ENCODE measurements around the gene TM9SF3.
A peak's percentile ranks its signal among the peaks of the same experiment; 100 is the strongest.

Gene TM9SF3

DNA sequence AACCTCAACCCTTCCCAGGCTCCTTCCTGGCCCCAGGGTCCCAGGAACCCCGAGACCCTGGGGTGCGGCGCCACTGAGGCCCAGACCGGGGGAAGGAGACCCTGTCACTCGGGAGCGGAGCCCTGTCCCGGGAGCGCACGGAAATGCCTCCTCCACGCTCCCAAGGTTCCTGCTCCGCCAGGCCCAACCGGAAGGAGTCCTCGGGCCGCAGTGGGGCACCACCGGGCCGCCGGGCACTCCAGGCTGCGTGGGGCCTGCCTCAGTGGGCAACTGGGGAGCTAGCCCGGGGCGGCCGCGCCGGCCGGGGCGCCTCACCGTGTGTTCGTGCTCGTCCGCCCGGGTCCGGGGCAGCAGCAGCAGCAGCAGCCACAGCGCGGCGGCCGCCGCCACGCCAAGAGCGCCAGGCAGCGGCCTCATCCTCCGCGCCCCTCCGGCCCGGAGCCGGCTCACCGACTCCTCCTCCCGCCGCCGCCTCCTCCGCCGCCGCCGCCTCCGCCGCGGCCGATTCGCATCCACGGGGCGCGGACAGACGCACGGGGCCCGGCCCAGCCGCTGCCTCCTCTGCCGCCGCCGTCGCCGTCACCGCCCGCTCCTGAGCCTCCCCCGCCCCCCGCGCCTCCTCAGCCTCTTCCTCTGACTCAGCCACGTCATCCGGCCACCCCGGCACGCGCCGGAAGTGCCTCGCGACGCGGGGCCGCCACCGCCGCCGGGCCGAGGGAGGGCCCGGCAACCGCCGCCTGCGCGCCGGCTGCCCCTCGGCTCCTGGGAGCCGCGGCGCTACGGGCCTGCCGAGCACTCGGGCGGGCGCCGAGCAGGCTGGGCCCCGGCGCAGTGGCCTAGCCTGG is at the start of gene TM9SF3:
Gene TM9SF3, minus strand, starts transcription at position 594 of the 845 bp plus-strand sequence. Its CDS starts 177 bp downstream, at position 417.
- peak; percentile 82 for DNase-seq (ENCODE audit: low read depth)

- DNase-seq (ENCODE audit: low read depth): no peak
Measured at GRCh38 chr10:96636551-96636950, 49.7 kb upstream of the TM9SF3 start.

DNA sequence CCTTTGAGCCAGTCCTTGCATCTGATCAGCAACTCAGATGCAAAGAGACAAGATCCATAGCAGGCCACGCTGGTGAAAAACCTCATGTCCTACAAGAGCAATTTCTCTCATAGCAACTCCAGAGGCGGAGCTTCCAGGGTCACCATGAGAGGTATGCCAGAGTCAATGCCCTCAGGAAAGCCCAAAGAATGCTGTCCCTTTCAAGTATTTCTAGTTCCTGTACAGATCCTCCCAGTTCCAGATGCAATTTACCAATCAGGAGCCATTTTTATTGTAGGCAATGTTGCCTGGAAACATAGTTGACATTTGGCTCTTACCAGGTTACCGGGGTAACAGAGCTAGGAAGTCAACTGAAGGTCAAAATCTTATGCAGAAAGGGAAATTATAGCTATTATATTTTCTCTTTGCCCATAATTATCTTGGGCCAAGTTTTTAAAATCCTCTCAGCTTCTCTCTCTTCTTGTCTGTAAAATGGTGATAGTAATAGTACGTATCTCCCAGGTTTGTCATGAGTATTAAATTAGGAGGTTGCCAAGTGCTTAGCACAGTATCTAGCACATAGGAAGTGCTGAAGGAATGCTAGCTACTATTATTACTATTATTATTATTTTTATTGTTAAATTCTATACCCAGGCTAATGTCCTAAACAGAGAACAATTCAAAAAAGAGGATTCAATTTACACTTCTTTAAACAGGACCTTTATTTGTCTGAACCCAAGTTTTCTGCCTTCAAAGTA is 46.3 kb upstream of the TM9SF3 start:
- no peak for DNase-seq (ENCODE audit: low read depth)

- DNase-seq (ENCODE audit: low read depth): no peak
Measured at GRCh38 chr10:96627292-96627691, 40.5 kb upstream of the TM9SF3 start.

- DNase-seq (ENCODE audit: low read depth): no peak
Measured at GRCh38 chr10:96626795-96627194, 40.0 kb upstream of the TM9SF3 start.

GRCh38 chr10:96625173-96625572 is 38.4 kb upstream of the TM9SF3 start:
- no peak for DNase-seq (ENCODE audit: low read depth)

DNA sequence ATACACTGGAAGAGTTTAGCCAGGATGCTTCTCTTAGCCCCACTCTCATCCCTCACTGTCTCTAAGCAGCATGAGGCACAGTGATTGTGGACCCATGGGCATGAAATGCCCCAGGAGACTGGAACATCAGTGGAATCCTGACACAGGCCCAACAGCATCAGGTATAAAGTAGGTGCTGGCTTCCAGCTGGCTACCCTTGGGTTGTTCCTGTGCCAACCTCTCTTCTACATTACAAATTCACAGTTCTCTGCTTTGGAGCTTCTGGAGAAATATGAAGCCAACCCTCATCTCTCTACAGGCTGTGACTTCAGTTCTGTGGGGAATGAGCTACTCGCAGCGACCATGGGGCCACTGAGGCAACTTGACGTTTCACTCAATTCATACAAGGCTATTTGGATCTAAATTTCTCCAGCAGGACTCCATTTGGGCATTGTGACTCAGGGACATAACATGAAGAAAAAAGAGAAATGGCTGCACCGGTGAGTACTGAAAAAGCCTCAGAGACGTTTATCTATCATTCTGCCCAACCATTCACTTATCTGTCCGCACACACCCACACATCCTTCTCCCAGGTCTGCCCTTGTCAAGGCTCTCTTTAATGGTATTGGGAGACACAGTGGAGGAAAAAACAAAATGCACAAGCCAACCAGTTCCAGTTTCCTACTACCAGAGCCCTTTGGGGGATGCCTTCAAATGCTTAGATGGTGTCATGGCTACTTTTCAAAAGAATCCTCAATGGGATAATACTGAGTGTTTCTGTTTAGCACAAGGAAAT is 35.4 kb upstream of the TM9SF3 start:
- no peak for DNase-seq (ENCODE audit: low read depth)

DNA sequence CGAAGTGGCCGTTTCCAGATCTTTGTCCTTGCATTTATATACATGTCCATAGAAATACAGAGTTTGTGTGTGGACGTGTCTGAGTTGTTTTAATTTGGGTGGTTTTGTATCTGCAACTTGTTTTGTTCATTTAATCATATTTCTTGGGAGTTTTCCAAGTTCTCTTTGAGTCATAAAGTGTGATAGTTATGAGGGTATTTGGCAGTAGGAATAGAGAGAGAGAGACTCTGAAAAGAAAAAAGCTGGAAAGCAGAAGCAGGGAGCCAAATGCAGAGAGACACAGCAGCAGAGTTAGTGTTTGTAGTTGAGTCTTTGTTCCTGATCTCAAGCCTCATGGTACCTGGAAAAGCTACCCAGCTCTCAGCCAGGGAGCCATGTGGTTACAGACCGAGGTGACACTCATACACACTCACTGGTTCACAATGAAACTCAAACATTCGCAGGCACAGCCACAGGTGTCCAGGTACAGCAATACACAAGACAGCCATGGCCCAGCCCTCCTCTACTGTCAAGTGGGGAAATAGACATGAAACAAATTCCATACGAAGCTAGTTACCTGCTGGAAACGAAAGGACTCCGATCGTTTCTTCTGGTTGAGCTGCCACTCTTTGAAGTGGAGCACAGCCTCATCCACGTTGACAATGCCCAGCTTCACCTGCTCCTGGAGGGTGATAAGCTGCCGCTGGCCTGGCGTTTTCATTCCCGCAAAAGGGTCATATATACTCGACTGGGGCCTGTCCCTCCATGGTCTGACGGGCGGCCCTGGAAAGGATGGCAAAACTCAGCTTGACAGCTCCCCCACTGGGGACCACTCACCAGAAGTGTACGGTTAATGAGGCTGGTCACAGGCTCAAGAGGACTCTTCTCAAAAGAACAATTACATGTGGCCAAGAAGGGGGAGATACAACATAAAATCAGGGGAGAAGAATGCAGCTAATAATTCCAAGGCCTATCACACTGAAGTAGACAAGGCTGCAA is 33.3 kb upstream of the TM9SF3 start:
- DNase-seq (ENCODE audit: low read depth): no peak

- no peak for DNase-seq (ENCODE audit: low read depth)
Measured at GRCh38 chr10:96619120-96619519, 32.3 kb upstream of the TM9SF3 start.

DNA sequence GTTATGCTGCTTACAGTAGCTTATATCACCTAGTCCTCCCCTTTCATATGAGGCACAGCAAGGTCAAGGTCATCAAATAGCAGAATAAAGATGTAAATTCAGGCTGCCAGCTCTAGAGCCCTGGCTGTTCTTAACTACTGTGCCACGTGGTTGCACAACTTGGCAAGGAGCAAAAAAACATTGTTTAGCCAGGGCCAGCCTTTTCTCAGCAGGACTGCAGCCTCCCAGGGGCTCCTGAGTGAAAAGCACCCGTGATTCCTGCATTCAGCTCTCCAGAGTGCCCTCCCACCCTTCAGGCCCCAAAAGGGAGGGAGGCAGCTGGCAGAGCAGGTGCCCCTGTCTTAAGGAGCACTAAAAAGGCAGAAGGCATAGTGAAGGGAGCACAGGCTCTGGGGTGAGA is 31.8 kb upstream of the TM9SF3 start:
- DNase-seq (ENCODE audit: low read depth): no peak

DNA sequence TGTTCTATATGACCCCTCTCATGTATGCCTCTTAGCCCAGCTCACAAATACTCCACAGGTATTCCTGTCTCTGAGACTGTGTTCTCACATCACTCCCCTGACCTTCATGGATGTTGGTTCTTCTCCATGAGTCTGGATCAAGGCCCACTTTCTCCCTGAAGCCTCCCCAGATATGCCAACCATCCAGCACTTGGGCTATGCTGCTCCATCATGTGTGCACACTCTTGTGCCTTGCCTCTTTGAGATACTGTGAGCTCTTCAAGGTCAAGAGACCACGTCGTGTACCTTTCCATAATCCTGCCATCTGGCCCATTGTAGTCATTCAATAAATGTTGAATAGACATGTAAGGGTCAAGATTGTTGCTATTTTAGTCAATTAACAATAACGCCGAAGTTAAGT is 30.1 kb upstream of the TM9SF3 start:
- no peak for DNase-seq (ENCODE audit: low read depth)

DNA sequence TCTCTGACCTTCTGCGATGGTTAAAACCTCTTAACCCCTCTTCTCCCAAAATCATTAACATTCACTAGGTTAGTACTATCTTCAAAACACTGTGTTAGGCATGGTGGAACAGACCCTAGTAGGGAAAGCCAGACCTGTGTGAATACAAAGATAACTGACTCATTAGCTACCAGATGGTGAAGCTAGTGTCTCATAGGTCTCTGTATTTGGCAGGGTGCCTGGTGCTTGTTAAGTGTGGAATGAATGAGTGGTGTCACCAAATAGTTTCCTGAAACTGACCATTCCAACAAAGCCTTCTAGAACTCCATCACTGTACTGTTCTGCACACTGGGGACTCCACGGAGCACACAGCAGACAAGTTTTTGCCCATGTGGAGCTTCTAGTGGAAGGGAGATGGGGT is 27.7 kb upstream of the TM9SF3 start:
- no peak for DNase-seq (ENCODE audit: low read depth)

- DNase-seq (ENCODE audit: low read depth): no peak
Measured at GRCh38 chr10:96613576-96613975, 26.8 kb upstream of the TM9SF3 start.

GRCh38 chr10:96612055-96612830 is 25.4 kb upstream of the TM9SF3 start:
- no peak for DNase-seq (ENCODE audit: low read depth)

- DNase-seq (ENCODE audit: low read depth): no peak
Measured at GRCh38 chr10:96610817-96611216, 24.0 kb upstream of the TM9SF3 start.

- no peak for DNase-seq (ENCODE audit: low read depth)
Measured at GRCh38 chr10:96609510-96609909, 22.7 kb upstream of the TM9SF3 start.

DNA sequence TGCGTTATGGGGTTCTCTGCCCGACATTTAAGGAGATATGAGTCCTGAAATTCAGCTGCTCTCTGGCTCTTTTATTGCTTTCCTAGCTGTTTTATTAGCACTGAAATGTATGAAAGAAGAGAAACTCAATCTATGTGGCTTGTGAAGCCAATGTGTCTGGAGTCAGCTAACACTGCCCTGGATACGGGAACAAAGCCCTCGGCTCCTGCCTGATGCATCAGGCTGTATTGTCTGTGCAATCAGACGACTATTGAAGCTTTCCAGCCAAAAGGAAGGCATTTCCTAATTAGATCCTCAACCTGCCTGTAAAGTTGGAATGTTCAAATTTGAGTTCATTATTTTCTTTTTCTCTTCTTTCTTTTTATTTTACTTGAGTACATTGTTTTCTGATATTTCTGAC is 22.0 kb upstream of the TM9SF3 start:
- DNase-seq (ENCODE audit: low read depth): no peak

- DNase-seq (ENCODE audit: low read depth): no peak
Measured at GRCh38 chr10:96608262-96608661, 21.4 kb upstream of the TM9SF3 start.

DNA sequence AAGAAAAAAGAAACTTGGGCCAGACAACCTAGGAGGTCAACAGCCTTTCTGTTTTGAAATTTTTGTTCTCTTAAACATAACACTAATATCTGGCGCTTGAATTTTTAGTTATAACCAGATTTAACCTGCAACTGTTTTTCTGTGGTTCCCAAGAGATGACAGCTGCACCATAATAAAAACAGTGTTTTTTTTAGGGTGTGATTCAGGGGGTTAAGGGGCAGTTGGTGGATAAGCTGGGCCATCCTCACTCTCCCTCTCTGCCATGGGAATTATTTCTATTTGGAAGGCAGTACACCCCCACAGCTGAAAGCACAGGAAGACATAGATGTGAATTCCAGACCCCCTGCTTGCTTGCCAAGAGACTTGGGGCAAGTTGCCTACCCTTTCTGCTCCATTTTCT is 20.1 kb upstream of the TM9SF3 start:
- no peak for DNase-seq (ENCODE audit: low read depth)

- no peak for DNase-seq (ENCODE audit: low read depth)
Measured at GRCh38 chr10:96606216-96606615, 19.4 kb upstream of the TM9SF3 start.

GRCh38 chr10:96600337-96600736 is 13.5 kb upstream of the TM9SF3 start:
- DNase-seq (ENCODE audit: low read depth): no peak

All from stimulated activated CD8-positive, alpha-beta memory T cell treated with anti-CD3 and anti-CD28 coated beads, Interleukin-7, amount 100 ng/mL, for 24 hours (primary cell).